Ureter (tissue), 1 donor: ENCODE measurements around the gene PDCL2. TPM values are rescaled to one million over a fixed set of nuclear protein-coding genes. Genes with fewer than 3 reads are reported as not detected.

ENCODE experiments used
- DNase-seq: peaks from one replicate; pipeline ENCODE4 v3.0.0-alpha.2; 2020; ENCODE audit warnings: low spot score
- total RNA-seq: library from RNA; stranded (reverse); gene quantifications from one replicate; pipeline ENCODE4 v1.2.4, GENCODE V29; 2023
- donor health status: DM: yes; HTN: yes; CAD: no.

Gene PDCL2
- total RNA-seq, 1 donor from 2014 or later, result not detected

- no peak for DNase-seq
Observed at GRCh38 chr4:55538531-55538930, 53.5 kb downstream of the PDCL2 start.

- no peak for DNase-seq
Observed at GRCh38 chr4:55534306-55534705, 57.7 kb downstream of the PDCL2 start.

DNA sequence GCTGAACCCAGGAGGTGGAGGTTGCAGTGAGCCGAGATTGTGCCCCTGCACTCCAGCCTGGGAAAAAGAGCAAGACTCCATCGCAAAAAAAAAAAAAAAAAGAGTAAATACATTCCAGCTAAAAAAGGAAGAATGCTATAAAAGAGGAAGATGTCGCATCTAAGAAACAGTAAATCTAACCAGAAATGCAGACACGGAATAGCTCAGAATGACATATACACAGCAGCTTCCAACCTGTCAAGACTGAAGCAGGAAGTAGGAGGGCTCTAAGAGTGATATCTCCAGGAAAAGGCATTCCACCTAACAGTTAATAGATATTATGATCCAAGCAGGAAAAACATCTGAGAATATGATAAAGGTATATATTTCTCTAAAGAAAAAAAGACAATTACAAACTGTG, 61.4 kb downstream of the PDCL2 start:
- no peak for DNase-seq

GRCh38 chr4:55530167-55530566, 61.9 kb downstream of the PDCL2 start:
- DNase-seq, result no peak

DNA sequence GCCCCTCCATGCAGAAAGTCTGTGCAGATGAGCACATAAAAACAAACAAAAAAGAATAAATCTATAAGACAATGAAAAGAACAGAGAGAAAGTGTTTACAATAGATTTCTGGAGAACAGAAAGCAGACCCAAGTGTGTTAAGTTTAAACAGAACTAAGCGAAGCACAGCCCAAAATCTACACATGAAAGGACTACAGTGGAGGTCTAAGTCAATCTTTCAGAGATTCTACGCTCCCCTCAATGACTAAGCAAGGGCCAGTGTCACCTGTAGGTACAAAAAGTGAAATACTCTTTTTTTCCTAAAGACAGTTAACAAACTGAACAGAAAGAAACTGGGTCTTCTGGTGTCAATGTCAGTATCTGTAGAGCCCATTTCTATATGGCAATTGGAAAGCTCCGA, 63.6 kb downstream of the PDCL2 start:
- no peak for DNase-seq

- no peak for DNase-seq
Observed at GRCh38 chr4:55524844-55525571, 67.0 kb downstream of the PDCL2 start.

GRCh38 chr4:55518442-55518841, 73.6 kb downstream of the PDCL2 start:
- DNase-seq, result no peak

GRCh38 chr4:55517526-55518229, 74.4 kb downstream of the PDCL2 start:
- no peak for DNase-seq

DNA sequence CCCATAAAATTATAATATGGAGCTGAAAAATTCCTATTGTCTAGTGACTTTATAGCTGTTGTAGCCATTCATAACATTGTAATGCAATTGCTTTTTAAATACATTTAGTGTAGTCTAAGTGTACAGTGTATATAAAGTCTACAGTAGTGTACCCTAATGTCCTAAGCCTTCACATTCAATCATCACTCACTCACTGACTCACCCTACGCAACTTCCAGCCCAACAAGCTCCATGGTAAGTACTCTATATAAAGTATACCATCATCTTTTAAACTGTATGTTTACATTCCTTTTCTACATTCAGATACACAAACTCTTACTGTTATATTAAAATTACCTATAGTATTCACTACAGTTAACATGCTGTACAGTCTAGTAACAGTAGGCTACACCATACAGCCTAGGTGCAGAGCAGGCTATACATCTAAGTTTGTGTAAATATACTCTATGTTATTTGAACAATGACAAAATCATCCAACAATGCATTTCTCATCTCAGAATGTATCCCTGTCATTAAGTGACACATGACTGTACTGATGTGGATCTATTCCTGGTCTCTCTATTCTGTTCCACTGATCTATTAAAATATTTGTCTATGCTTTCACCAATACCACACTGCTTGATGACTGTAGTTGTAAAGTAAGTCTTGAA, 79.0 kb downstream of the PDCL2 start:
- no peak for DNase-seq

GRCh38 chr4:55512077-55512476, 80.0 kb downstream of the PDCL2 start:
- no peak for DNase-seq

- no peak for DNase-seq
Observed at GRCh38 chr4:55510685-55511084, 81.4 kb downstream of the PDCL2 start.

- no peak for DNase-seq
Observed at GRCh38 chr4:55509266-55509665, 82.8 kb downstream of the PDCL2 start.

GRCh38 chr4:55507612-55508011, 84.4 kb downstream of the PDCL2 start:
- DNase-seq, result no peak

Other genes with a start within 250 kb of the PDCL2 start
- 25.6 TPM for gene SRD5A3, start 246.0 kb downstream of the PDCL2 start, total RNA-seq
- 188 TPM for gene TMEM165, start 196.3 kb downstream of the PDCL2 start, total RNA-seq
- gene CLOCK, start 45.3 kb downstream of the PDCL2 start, total RNA-seq, result 31.0 TPM
- gene NMU, start 44.1 kb upstream of the PDCL2 start, total RNA-seq, result not detected
- not detected for gene EXOC1L, start 227.5 kb upstream of the PDCL2 start, total RNA-seq